OCI-LY7 (cell line): ENCODE measurements around the gene MMAB. TPM values are rescaled to one million over a fixed set of nuclear protein-coding genes. Genes with fewer than 3 reads are reported as not detected.

Experiments
- BruUV-seq: library from RNA; stranded (reverse); fragments of 400-500 nt; replicated peaks from 2 replicates; lab custom pipeline; 2021; lab: Mats Ljungman, UMichigan
- CTCF ChIA-PET: fragments of 300-600 bp; sonication (Branson Sonifier 250); formaldehyde crosslinking; loops from one replicate; lab custom pipeline; 2022; ENCODE audit warnings: antibody characterized with exemption; ENCODE audit not compliant: unreplicated experiment; lab: Charles Lee
- POLR2A ChIA-PET: fragments of 300-600 bp; sonication (Branson Sonifier 250); formaldehyde crosslinking; loops from one replicate; lab custom pipeline; 2022; ENCODE audit warnings: antibody characterized with exemption; lab: Charles Lee
- DNase-seq: peaks from one replicate; pipeline ENCODE4 v3.0.0-alpha.2; 2015; ENCODE audit warnings: low spot score
- H2AFZ ChIP-seq: fragments of 200-600 bp; sonication (generic), shearing (Covaris generic); 2 replicates; pipeline ENCODE4 v1.6.1; 2014; ENCODE audit warnings: mild to moderate bottlenecking, antibody characterized with exemption, low read length, moderate library complexity
- H3K27ac ChIP-seq: fragments of 200-600 bp; sonication (generic); 2 replicates; pipeline ENCODE4 v1.5.1; 2014; ENCODE audit warnings: mixed run types, low read depth, mild to moderate bottlenecking, moderate library complexity, low read length, inconsistent platforms; ENCODE audit not compliant: poor library complexity, severe bottlenecking
- H3K36me3 ChIP-seq: fragments of 200-600 bp; sonication (generic); 2 replicates; pipeline ENCODE4 v1.6.1; 2014; ENCODE audit warnings: mild to moderate bottlenecking, antibody characterized with exemption, low read length, moderate library complexity, mixed read lengths; ENCODE audit not compliant: insufficient read depth
- H3K4me1 ChIP-seq: fragments of 200-600 bp; sonication (generic); 2 replicates; pipeline ENCODE4 v1.5.1; 2014; ENCODE audit warnings: mild to moderate bottlenecking, low read length; ENCODE audit not compliant: insufficient read depth, poor library complexity, severe bottlenecking
- H3K4me2 ChIP-seq: fragments of 200-600 bp; sonication (generic); 2 replicates; pipeline ENCODE4 v1.6.1; 2014; ENCODE audit warnings: mild to moderate bottlenecking, low read length
- H3K4me3 ChIP-seq: fragments of 200-600 bp; sonication (generic); 2 replicates; pipeline ENCODE4 v1.5.1; 2014; ENCODE audit warnings: mild to moderate bottlenecking, low read depth, low read length; ENCODE audit not compliant: poor library complexity, severe bottlenecking
- H3K79me2 ChIP-seq: fragments of 200-600 bp; sonication (generic); 2 replicates; pipeline ENCODE4 v1.6.1; 2016; ENCODE audit warnings: low read depth, mild to moderate bottlenecking, low read length, moderate library complexity, mixed read lengths; ENCODE audit not compliant: insufficient read depth
- H3K9me2 ChIP-seq: fragments of 200-600 bp; sonication (generic); 2 replicates; pipeline ENCODE4 v1.6.1; 2016; ENCODE audit warnings: mild to moderate bottlenecking, low read length, mixed read lengths; ENCODE audit not compliant: insufficient read depth
- H3K9me3 ChIP-seq: fragments of 200-600 bp; sonication (generic); 2 replicates; pipeline ENCODE4 v1.6.1; 2014; ENCODE audit warnings: mild to moderate bottlenecking, mixed run types, low read length, mixed read lengths
- H4K20me1 ChIP-seq: fragments of 200-600 bp; sonication (generic); 2 replicates; pipeline ENCODE4 v1.6.1; 2014; ENCODE audit warnings: mild to moderate bottlenecking, antibody characterized with exemption, low read length, moderate library complexity, mixed read lengths; ENCODE audit not compliant: insufficient read depth
- CTCF ChIP-seq: fragments of 200-600 bp; sonication (generic); conservative IDR thresholded peaks from 2 replicates; pipeline ENCODE4 v1.5.1; 2014; ENCODE audit warnings: mild to moderate bottlenecking, antibody characterized with exemption, low read length, moderate library complexity, mixed read lengths
- EZH2phosphoT487 ChIP-seq: fragments of 200-600 bp; sonication (generic); IDR thresholded peaks from 2 replicates; pipeline ENCODE4 v1.6.1; 2018; ENCODE audit warnings: low read depth, borderline replicate concordance, mild to moderate bottlenecking, mixed run types, antibody characterized with exemption, low read length, moderate library complexity, mixed read lengths
- intact Hi-C: fragments of 100-400 bp; cut with micrococcal nuclease; formaldehyde crosslinking; loops from one replicate; pipeline ENCODE4 v1.10.0; 2022; ENCODE audit not compliant: unreplicated experiment
- total RNA-seq, 2 experiments: library from RNA; depleted of rRNA in 1 of 2; stranded (reverse); fragments of >200 nt in 1 of 2; shearing (Covaris generic) in 1 of 2; gene quantifications; 2 replicates each; pipeline ENCODE4 v1.2.3, GENCODE V29; 2014 to 2022

Gene MMAB
- total RNA-seq, 2 experiments from 2014 or later: 59.8 to 90.0 TPM

- ChIA-PET CTCF (no interaction called here), POLR2A (interaction anchor here (1.2 kb wide), 1 partner anchor 155 kb away, joined by 3 read pairs; no protein-coding TSS in a partner anchor)
- TF ChIP-seq CTCF: no peak
- no peak for TF ChIP-seq EZH2phosphoT487
- no peak for DNase-seq
- Histone ChIP-seq H3K4me2 (no peak overlapping the region), H3K27ac (no peak overlapping the region), H3K9me3 (no peaks in the 10 kb centered on the region), H4K20me1 (no peaks in the 10 kb centered on the region), H3K79me2 (no peaks in the 10 kb centered on the region), H2AFZ (no peak overlapping the region), H3K9me2 (no peaks in the 10 kb centered on the region), H3K36me3 (no peaks in the 10 kb centered on the region), H3K4me3 (no peak overlapping the region), H3K4me1 (no peaks in the 10 kb centered on the region)
- BruUV-seq: no TSS peak
- intact Hi-C loops: no loop called here
These were observed 25.1 kb upstream of the MMAB start for GRCh38 chr12:109598428-109598854.

- Histone ChIP-seq H3K9me3 (no peaks in the 10 kb centered on the region), H3K36me3 (no peaks in the 10 kb centered on the region), H3K27ac (no peak overlapping the region), H4K20me1 (no peaks in the 10 kb centered on the region), H3K4me1 (no peaks in the 10 kb centered on the region), H3K4me3 (no peak overlapping the region), H2AFZ (no peak overlapping the region), H3K4me2 (no peak overlapping the region), H3K79me2 (no peaks in the 10 kb centered on the region), H3K9me2 (no peaks in the 10 kb centered on the region)
- TF ChIP-seq CTCF (peak; percentile 92), EZH2phosphoT487 (no peak)
- intact Hi-C loops: loop anchor here (1.0 to 2.0 kb wide), 2 partner anchors 117 to 177 kb away; no protein-coding TSS in a partner anchor
- BruUV-seq: no TSS peak
- POLR2A ChIA-PET: interaction anchor here (1.0 to 1.2 kb wide), 2 partner anchors 24 to 156 kb away, joined by 3 read pairs; no protein-coding TSS in a partner anchor
- CTCF ChIA-PET: no interaction called here
- peak; percentile 63 for DNase-seq
These were observed 24.6 kb upstream of the MMAB start for GRCh38 chr12:109597795-109598427.

GRCh38 chr12:109597414-109597794 lies 24.1 kb upstream of the MMAB start:
- H3K9me3 ChIP-seq: no peaks in the 10 kb centered on the region
- BruUV-seq: no TSS peak
- CTCF ChIA-PET: no interaction called here
- no peak overlapping the region for H2AFZ ChIP-seq
- intact Hi-C loops: loop anchor here (1.0 to 2.0 kb wide), 2 partner anchors 117 to 178 kb away; no protein-coding TSS in a partner anchor
- no peaks in the 10 kb centered on the region for H4K20me1 ChIP-seq
- no peaks in the 10 kb centered on the region for H3K79me2 ChIP-seq
- H3K9me2 ChIP-seq: no peaks in the 10 kb centered on the region
- no peaks in the 10 kb centered on the region for H3K4me1 ChIP-seq
- H3K36me3 ChIP-seq: no peaks in the 10 kb centered on the region
- H3K4me2 ChIP-seq: no peak overlapping the region
- no peak overlapping the region for H3K4me3 ChIP-seq
- TF ChIP-seq CTCF: no peak
- no peak for TF ChIP-seq EZH2phosphoT487
- no peak for DNase-seq
- POLR2A ChIA-PET: interaction anchor here (1.0 kb wide), 1 partner anchor 23 kb away, joined by 3 read pairs; no protein-coding TSS in a partner anchor
- H3K27ac ChIP-seq: no peak overlapping the region
